GM21515 (cell line): ENCODE data around the gene CLK4.

ENCODE experiments used
- ATAC-seq: cut with Tn5 transposase; IDR thresholded peaks from one replicate; pipeline ENCODE4 v1.9.1; 2021; ENCODE audit not compliant: unreplicated experiment

CLK4 gene

DNA sequence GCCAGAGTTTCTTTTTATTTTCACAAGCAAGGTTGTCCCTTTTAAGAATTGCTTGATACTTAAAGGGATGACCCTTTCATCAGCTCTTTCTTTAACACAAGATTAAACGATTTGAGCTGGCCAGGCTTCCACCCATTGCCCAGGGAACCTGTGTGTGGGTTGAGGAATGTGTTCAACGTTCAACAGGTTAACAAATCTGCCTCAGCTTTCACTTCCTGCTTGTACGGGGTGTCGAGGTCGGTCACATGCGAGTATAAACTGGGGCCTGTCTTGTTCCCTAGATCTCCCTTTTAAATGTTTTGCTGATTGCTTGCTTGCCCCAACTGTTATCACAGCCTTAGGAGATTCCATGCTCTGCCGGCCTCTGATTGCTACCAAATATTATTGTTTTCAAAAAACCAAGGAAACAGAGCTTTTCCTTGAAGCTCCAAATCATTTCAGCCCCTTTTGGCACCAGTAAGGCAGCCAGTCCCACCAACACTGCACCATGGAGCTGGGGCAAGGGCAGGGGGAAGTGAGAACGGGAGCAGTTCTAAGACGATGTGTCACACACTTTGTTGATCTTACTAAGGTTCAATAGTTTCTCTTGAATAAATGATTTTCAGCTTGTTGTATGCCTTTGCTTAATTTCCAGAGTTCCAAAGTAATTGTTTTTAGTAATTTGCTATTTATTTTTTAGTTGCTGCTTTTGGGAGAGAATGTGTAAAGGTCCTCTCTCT, 10.7 kb upstream of the CLK4 start:
- ATAC-seq, result no peak

DNA sequence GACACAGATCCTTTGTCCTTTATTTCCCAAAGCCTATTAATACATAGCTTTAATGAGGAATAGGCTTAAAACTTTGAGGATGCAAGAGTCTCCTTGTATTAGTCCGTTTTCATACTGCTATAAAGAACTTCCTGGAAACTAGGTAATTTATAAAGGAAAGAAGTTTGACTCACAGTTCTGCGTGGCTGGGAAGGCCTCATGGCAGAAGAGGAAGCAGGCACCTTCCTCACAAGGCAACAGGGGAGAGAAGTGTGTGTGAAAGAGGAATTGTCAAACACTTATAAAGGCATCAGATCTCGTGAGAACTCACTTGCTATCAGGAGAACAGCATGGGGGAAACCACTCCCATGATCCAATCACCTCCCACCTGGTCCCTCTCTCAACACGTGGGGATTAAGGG, 5.4 kb upstream of the CLK4 start:
- ATAC-seq, result no peak

DNA sequence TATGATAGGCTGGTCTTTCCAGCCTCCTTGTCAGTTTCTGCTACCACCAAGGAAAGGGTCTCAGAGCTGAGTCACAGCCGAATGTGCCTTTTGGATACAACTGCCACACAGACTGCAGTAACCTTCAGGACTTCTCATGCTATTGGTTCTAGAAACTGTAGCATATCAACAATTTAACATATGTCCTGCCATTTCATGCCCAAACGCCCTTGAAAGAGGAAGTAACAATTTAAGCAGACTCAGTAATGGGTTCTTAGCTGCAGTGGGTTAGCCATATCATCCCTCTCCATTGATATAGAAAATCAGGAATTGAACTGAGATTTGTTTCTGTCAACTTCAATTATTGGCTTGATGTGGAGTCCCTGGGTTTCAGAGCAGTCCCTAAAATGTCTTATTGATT, 4.1 kb upstream of the CLK4 start:
- no peak for ATAC-seq

DNA sequence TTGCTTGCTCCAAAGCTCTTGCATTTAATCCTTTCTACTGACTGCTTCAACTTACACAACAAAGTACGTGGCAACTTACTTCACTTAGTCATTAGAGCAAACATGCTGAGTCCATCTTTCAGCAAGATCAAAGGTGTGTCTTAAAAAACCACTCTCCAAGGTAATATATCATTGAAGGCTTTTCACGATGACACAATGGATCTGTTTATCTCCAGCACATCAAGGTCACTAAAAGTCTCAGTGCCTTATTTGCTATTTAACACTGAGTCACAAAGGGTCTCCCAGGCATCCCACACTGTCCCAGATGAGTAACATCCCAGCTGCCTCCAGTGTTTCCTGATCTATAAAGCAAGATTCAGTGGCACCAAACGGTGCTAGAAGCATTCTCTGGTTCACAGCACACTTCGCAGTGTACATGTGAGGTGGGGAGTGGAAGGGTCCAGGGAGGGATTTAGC, 3.7 kb upstream of the CLK4 start:
- no peak for ATAC-seq

DNA sequence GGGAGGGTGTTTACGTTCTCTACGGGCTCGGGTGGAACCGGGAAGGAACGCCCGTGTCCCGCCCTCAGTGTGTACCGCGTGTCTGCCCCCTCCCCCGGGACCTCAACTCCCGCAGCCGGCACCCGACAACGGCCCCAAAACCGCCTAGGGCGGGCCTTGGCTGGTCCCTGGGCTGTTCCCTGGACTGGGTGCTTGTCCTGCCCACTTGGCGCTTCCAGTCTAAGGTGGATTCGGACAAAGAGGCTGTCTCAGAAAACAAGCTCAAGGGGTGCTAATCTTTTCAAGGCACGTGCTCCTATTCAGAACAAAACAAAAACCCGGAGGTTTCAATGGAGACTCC, 379 bp upstream of the CLK4 start:
- no peak for ATAC-seq

DNA sequence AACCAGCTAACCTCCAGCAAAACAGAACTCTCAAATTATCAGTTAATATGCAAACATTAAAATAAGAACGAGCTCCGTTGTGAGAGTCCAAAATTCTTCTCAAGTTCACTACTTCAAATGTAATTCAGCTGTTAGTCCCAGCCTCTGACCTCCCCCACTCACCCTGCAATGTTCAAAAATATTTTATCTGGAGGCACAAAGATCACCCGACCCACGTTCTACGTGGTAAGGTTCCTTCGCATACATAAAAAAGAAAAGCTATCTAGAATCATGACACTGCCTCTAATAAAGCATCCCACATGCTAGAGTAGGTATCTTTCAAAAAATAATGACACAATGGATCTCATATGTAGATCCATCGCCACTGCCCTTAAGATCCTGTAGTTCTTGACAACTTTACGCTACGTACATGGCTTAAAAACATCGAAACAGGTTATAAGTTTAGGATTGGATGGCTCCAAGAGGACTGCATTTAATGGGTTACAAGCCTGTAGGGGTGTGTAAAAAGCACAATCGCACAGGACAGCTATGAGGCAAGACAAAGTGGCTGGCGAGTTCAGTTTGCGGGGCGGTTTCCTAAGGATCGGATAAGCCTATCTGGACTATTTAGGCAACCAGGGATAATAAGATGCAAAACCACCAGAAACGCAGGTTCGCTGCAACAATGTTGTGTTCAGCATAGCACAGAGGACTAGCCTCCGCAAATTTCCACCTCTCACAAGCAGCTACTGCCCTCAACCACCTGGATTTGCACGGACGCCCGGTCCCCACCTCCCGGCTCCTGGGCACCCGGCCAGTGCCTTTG, 969 bp downstream of the CLK4 start:
- ATAC-seq, result peak; percentile 18

DNA sequence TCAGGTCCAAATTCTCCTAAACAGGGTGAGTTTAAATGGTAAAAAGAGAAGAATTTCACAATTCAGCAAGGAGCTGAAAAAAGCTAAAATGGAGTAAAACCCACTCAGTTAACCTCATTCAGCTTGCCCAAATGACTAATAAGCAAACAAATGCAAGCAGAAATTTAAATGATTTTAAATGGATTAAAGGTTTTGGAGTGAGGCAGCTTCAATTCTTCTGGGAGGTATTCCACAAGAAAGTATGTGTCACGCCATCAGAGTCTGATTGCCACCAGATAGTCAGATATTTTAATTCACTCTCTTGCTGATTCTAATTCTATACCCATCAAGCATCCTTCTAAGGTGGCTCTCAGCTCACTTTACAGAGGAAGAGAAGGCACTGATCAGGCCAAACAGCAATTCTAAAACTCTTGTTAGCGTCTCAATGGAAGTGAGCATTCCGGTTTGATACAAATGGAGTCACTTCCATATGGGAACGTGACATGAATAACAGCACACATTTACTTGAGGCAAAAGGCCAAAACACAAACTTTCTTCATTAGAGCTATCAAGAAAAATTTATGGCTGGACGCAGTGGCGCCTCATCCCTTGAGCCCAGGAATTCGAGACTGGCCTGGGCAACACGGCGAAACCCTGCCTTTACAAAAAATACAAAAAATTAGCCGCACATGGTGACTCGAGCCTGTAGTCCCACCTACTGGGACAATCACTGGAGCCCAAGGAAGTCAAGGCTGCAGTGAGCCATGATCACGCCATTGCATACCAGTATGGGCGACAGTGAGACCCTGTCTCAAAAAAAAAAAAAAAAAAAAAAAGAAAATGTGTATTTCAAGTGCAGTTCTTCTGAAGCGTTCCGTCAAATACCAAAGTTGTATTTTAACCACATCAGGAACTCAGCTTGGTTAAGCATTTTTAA, 2.0 kb downstream of the CLK4 start:
- no peak for ATAC-seq

DNA sequence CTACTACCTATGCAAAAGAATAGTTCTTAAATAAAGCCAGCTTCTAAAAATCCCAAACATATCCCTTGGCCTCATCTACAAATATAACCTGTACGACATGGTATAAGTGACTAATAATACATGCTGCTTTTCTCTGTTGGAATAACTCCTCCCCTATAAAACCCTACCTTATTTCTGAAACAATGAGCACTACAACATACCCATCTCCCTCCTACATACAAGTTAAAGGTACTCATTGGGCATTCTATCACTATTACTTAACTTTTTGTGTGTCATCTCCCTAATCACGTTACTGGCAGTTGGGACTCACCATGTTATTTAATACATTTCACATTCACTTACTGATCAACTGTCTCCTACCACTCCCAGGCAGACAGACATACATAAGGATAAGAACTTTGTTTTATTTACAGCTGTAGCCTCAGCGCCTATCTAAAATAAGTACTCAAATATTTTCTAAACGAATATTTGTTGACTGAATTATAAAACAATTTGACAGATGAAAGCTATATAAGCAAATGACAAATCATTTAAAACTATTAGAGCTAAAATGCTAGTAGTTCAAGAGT, 4.1 kb downstream of the CLK4 start:
- no peak for ATAC-seq

DNA sequence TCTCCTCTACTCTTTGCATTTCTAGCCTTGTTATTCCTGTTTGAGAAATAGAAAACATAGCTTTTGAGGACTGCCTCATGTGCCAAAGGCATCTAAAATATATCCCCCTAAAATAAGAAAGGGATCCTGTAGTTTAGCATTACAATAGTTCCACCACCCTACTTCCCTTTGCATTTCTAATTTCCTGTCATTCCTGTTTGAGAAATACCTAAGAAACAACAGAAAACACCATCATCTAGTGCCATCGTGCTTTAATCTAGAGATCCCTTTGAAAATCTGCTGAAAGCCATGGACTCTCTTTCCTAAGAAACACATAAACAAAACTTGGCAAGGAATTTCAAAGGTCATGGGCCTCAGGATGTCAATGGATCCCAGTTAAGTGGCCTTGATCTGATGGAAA, 7.5 kb downstream of the CLK4 start:
- no peak for ATAC-seq

DNA sequence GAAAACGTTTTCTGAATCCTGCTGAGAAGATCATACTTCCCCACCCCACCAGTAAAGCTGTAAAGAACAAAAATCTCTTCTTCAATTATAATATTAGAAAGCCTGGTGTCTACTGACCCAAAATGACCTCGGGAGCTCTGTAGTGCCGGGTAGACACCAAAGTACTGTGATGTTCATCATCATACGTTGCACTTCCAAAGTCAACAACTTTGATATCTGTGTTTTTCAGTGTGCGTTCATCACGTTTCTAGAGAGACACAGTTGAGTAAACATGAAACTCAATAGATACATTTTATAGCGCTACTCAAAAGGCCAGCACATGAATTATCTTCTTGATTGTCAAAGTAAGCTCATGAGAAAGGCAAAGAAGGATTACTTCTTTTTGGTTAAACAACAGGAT, 14.6 kb downstream of the CLK4 start:
- no peak for ATAC-seq

DNA sequence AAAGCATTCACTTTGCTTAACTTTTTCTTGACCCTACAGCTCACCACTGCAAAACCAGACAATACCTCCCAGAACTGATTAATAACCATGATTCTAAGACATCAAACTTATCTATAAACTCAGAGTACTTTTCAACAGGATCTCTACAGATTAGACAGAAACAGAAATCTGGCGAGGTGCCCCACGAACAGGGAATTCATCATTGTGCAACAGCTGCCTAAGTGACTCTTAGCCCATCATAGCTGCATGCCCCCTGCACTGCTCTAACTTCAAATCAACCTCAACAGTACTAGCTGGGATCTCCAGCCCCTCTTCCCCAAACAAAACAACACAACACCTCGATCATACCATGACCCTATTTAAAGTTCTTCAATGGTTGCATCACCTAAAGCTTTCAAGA, 20.6 kb downstream of the CLK4 start:
- no peak for ATAC-seq

DNA sequence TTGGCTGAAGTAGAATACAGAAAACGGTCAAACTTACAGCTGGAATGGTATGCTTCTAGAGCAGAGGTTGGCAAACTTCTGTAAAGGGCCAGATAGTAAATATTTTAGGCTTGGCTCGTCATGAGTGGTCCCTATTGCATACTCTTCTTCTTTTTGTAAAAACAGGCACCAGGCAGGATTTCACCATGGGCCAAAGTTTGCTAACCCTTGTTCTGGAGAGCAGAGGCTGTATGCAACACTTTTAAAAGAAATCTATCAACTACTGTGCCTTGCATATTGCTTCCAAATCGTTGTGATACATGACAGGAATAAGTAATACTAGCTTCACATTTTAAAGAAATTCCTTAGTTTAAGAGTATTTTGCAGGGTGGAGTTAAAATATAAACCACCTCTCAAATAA, 21.1 kb downstream of the CLK4 start:
- no peak for ATAC-seq

DNA sequence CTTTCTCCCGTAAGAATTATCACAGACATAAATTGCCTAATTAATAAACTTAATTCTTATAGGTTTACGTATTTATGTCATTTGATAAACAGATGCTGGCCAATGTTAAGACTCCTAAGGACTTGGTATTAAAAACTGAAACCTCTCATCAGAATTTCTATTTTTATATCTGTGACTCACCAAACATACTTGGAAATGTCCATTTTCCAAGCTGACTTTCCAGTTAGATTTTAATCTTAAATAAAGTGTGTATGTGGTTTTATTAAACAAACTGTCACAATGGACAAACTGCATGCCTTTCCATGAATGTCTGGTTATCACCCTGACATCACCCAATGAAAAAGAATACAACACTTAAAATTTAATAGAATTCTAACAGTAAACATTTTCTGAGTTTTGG, 24.1 kb downstream of the CLK4 start:
- ATAC-seq, result no peak

DNA sequence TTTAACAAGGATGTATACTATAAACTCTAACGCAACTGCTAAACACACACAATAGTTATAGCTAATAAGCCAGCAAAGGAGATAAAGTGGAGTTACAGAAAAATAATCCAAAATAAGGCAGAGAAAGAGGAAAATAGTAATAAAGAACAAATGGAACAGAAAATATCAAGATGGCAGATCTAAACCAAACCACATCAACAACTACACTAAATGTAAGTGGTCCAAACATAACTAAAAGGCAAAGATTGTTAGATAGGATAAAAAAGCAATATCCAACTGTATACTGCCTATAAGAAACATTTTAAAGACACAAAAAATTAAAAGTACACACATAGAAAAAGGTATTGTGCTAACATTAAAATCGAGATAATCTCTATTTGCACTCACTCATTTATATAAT, 31.1 kb downstream of the CLK4 start:
- ATAC-seq, result no peak

DNA sequence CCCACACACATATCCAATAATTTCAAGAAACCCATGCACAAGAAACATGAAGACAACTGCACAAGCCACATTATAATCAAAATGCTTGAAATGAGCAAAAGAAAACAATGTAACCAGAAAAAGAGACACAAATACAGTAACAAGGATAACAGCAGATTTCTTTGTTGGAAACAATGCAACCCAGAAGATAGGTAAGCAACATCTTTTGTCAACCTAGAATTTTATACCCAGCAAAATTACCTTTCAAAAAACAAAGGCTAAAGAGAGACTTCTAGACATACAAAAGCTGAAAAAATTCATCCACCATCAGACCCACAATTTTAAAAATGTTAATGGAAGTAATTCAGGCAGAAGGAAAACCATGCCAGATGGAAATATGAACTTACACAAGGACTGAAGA, 31.7 kb downstream of the CLK4 start:
- ATAC-seq, result no peak

DNA sequence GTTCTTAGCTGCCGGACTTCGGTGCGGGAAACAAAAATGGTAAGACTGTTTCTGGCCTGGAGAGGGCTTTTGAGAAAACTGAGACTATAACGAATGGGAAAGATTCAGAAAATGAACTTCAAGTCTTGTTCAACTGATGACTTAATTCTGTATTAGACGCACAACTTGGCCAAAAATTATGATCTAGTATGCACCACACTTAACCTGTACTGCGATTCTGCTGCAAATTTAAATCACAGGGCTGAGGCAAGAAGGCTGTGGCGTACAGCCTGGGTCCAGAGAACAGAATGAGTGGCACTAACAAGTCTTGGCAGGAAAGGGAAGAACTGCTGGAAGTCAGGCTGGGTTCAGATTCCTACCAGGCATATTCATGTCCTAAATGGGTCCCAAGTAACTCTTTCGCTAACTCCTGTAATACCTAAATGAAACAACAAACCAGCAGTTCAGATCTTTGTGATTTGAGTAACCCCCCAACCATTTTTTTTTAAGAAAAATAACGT, 35.9 kb downstream of the CLK4 start:
- ATAC-seq, result no peak

DNA sequence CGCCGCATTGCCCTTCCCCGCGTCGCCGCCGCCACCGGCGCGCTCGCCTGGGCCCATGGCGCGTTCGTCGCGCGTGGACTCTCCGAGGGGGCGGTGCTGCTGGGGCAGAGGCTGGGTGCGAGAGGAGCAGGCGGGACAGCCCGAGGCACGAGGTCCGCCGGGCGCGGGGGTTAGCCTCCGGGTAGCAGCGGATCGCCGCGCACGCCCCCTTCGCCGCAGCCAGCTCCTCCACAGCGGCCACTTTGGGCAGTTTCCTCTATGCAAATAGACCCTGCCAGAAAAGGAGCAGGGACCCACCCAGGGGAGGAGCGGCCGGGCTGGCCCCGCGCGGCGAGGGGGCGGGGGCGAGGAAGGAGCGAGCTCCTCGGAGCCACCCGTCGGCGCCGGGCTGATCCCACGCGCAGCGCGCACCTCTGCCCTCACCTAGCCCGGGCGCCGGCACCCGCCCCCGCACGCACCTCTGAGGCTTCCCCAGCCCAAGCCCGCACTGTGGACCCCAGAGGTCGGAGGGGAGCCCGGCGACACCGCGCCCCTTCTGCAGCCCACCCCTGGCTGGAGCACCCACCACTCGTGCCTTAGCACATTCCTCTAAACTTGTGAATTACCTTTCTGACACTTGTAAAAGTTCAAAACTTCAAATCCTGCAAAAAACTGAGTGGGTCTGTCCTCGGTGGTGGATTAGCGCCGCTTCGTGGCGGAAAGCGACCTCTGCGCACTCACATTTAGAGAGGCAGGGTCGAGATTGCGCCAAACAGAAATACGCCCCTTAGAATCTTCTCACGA, 36.5 kb downstream of the CLK4 start, which contains the start of gene COL23A1:
Gene COL23A1, minus strand, starts transcription at position 253 of the 783 bp plus-strand sequence.
- ATAC-seq, result peak; percentile 60

DNA sequence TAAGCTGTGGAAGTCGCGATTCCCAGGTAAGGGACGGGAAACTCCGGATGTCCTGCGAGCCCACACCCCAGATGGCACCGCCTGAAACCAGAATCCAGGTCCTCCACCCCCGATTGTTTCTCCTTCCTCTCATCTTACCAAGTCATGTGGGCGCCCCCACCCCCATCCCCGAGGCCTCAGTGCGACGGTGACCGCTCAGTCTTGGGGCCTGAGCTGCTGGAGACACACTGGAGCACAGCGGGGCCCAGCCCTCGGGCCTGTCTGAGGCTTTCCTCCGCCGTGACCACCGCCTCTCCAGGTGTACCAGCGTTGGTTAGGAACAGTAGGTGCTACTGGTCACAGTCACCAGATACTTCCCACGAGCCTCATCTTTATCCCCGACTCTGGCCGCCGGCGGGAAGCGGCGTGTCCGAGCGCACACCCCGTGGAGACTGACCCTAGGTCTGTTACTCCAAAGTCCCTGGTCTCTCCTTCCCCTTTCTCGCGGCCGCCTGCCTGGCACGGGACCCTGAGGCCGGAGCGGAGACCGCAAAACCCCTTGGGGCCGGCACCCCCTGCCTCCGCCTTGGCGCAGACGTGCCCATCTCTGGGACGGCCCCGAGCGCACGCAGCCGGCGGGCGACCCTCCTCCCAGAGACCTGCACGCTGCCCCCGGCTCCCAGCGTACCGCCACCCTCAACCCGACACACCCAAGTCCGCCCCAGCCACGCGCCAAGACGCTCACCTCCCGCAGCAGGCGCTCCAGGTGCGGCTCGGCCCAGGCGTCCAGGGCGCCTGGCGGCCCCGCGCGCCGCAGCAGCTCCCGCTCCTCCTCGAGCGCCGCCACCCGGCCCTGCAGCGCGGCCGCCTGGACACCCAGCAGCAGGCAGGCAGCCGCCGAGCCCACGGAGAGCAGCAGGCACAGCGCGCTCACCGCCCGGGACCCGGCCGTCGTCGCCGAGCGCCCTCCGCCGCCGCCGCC, 37.4 kb downstream of the CLK4 start:
- ATAC-seq, result no peak

DNA sequence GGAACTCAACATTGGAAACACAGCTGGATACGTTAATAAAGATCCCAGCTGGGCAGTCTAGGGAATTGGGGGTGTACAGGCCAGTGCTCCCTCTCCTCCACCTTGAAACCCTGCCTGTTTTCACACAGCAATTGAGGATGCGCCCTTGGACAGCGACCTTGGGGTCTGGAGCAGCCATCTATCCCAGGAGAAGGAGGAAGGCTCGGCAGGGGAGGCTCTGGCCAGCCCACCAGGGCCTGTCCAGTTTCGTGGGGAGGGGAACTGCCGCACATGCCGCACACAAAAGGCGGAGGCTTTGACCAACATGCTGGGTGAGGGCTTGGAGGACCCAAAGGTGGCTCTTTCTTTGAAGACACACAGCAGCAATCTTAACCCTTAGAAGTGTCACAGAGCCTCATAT, 38.1 kb downstream of the CLK4 start:
- no peak for ATAC-seq
